Measurements from ENCODE around the gene WDR3.

DNA sequence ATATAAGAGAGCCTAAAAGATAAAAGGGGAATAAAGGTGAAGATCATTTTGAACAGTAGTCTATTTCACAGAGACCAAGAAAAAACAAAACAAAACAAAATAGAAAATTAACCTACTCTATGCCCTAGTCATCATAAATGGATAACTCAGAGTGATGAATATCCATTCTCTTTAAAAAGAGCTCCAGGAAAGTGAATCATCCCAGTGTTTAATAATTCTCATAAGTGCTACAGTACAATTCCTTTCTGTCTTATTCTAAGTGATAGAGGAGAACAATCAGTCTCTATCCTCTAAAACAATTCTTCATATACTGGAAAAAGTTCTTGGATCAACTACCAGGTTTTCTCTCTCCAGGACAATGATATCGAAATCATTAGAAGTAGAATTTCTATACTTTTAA lies 45.9 kb upstream of the WDR3 start:
- TF ChIP-seq, protein P1, sequence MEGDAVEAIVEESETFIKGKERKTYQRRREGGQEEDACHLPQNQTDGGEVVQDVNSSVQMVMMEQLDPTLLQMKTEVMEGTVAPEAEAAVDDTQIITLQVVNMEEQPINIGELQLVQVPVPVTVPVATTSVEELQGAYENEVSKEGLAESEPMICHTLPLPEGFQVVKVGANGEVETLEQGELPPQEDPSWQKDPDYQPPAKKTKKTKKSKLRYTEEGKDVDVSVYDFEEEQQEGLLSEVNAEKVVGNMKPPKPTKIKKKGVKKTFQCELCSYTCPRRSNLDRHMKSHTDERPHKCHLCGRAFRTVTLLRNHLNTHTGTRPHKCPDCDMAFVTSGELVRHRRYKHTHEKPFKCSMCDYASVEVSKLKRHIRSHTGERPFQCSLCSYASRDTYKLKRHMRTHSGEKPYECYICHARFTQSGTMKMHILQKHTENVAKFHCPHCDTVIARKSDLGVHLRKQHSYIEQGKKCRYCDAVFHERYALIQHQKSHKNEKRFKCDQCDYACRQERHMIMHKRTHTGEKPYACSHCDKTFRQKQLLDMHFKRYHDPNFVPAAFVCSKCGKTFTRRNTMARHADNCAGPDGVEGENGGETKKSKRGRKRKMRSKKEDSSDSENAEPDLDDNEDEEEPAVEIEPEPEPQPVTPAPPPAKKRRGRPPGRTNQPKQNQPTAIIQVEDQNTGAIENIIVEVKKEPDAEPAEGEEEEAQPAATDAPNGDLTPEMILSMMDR (IDR thresholded peaks at IDR 0.05 in 4 of 5, conservative IDR thresholded peaks at IDR 0.05 in 1 of 5): no peak
- no peak for TF ChIP-seq POLR2A (IDR thresholded peaks at IDR 0.05)

Data from gastrocnemius medialis (tissue), 4 donors.